Liver (tissue), 9 donors: ENCODE results near the gene SYPL1. TPM values are rescaled to one million over a fixed set of nuclear protein-coding genes. Genes with fewer than 3 reads are reported as not detected.

Experiments used
- DNase-seq: peaks from one replicate; pipeline ENCODE4 v3.0.0-alpha.2; 2017; ENCODE audit warnings: low spot score
- H3K27ac ChIP-seq, 2 donors: one replicate each; pipeline ENCODE4 v1.7.0; 2013; ENCODE audit warnings: inconsistent platforms in 2 of 2, low read length in 2 of 2, control low read depth in 1 of 2, low read depth in 1 of 2, mild to moderate bottlenecking in 1 of 2
- H3K27me3 ChIP-seq, 4 donors: one replicate each; pipeline versions ENCODE4 v1.6.1 to v1.7.0; 2013; ENCODE audit warnings: low read length in 3 of 4, inconsistent platforms in 1 of 4, mild to moderate bottlenecking in 1 of 4, moderate library complexity in 1 of 4; ENCODE audit not compliant: control insufficient read depth in 4 of 4, insufficient read depth in 4 of 4
- H3K36me3 ChIP-seq, 4 donors: one replicate each; pipeline versions ENCODE4 v1.6.1 to v1.7.0; 2013; ENCODE audit warnings: low read length in 3 of 4, mild to moderate bottlenecking in 3 of 4, low read depth in 1 of 4, moderate library complexity in 1 of 4; ENCODE audit not compliant: control insufficient read depth in 4 of 4, insufficient read depth in 3 of 4
- H3K4me1 ChIP-seq, 4 donors: one replicate each; pipeline versions ENCODE4 v1.6.1 to v1.7.0; 2013; ENCODE audit warnings: low read length in 3 of 4, mild to moderate bottlenecking in 3 of 4, moderate library complexity in 1 of 4; ENCODE audit not compliant: control insufficient read depth in 4 of 4, insufficient read depth in 4 of 4
- H3K4me3 ChIP-seq, 3 donors: one replicate each; pipeline versions ENCODE4 v1.6.1 to v1.7.0; 2013; ENCODE audit warnings: low read length in 3 of 3, control low read depth in 1 of 3, low read depth in 1 of 3, mild to moderate bottlenecking in 1 of 3
- H3K9ac ChIP-seq, 2 donors: one replicate each; pipeline ENCODE4 v1.7.0; 2013; ENCODE audit warnings: low read length in 2 of 2, mild to moderate bottlenecking in 2 of 2, moderate library complexity in 2 of 2, control low read depth in 1 of 2, low read depth in 1 of 2
- H3K9me3 ChIP-seq, 4 donors: one replicate each; pipeline versions ENCODE4 v1.6.1 to v1.7.0; 2013; ENCODE audit warnings: low read length in 3 of 4; ENCODE audit not compliant: control insufficient read depth in 4 of 4
- FOXA2 ChIP-seq: IDR thresholded peaks from 2 replicates; pipeline ENCODE4 v1.6.1; 2016; ENCODE audit warnings: antibody characterized with exemption
- GABPA ChIP-seq, 2 donors: IDR thresholded peaks in 1 of 2; conservative IDR thresholded peaks in 1 of 2; 2 replicates each; pipeline ENCODE4 v1.6.1; 2016; ENCODE audit warnings: antibody characterized with exemption in 2 of 2, mild to moderate bottlenecking in 1 of 2, moderate library complexity in 1 of 2
- HNF4A ChIP-seq, 2 donors: conservative IDR thresholded peaks; 2 replicates each; pipeline ENCODE4 v1.6.1; 2016; ENCODE audit warnings: antibody characterized with exemption in 2 of 2, mild to moderate bottlenecking in 2 of 2
- NR2F2 ChIP-seq: IDR thresholded peaks from 2 replicates; pipeline ENCODE4 v1.6.1; 2016; ENCODE audit warnings: antibody characterized with exemption
- RAD21 ChIP-seq, 2 donors: IDR thresholded peaks; 2 replicates each; pipeline ENCODE4 v1.6.1; 2016; ENCODE audit warnings: antibody characterized with exemption in 2 of 2, mild to moderate bottlenecking in 2 of 2
- RXRA ChIP-seq, 2 donors: IDR thresholded peaks; 2 replicates each; pipeline ENCODE4 v1.6.1; 2017 to 2018; ENCODE audit warnings: antibody characterized with exemption in 2 of 2, mild to moderate bottlenecking in 1 of 2
- SP1 ChIP-seq: IDR thresholded peaks from 2 replicates; pipeline ENCODE4 v1.6.1; 2018; ENCODE audit warnings: antibody characterized with exemption, mild to moderate bottlenecking
- YY1 ChIP-seq: IDR thresholded peaks from 2 replicates; pipeline ENCODE4 v1.6.1; 2016; ENCODE audit warnings: antibody characterized with exemption, mild to moderate bottlenecking
- WGBS: extraction: QIAGEN DNeasy Blood & Tissue Kit; methylation state at CpG from one replicate; pipeline ENCODE4 v1.1.7; 2013; 5-methylcytosine and 5-hydroxymethylcytosine counted together
- polyA plus RNA-seq, 2 donors: library from polyadenylated mRNA; stranded (reverse) in 1 of 2; unstranded in 1 of 2; fragments of 200-250 nt in 1 of 2; fragments of >200 nt in 1 of 2; fragmentation: Nextera tagmentation in 1 of 2; extraction: Ambion mirVana in 1 of 2; gene quantifications; one replicate each; pipeline versions ENCODE4 v1.2.1 to v1.2.3, GENCODE V29; 2013 to 2015
- total RNA-seq, 2 donors: library from RNA; depleted of rRNA; stranded (reverse); fragments of >200 nt; gene quantifications; one replicate each; pipeline ENCODE4 v1.2.3, GENCODE V29; 2014
- TF ChIP-seq, protein P1 (sequence below): IDR thresholded peaks from 2 replicates; pipeline ENCODE4 v1.6.1; 2016; ENCODE audit warnings: antibody characterized with exemption, mild to moderate bottlenecking
- TF ChIP-seq, protein P2 (sequence below): IDR thresholded peaks from 2 replicates; pipeline ENCODE4 v1.6.1; 2016; ENCODE audit warnings: antibody characterized with exemption
- TF ChIP-seq, protein P3 (sequence below): fragments of 150-350 bp; IDR thresholded peaks from 2 replicates; pipeline ENCODE4 v1.5.1; 2017; ENCODE audit warnings: improper control_type of control experiment, low read depth, low read length; ENCODE audit not compliant: missing input control
- donor health status: healthy.
- donor health status: healthy.
- donor health status: healthy.
- donor health status: healthy.
- donor health status: healthy.

SYPL1 gene
- total and polyA plus RNA-seq, 4 donors = 25.5 to 41.2 (median 28.8) TPM

DNA sequence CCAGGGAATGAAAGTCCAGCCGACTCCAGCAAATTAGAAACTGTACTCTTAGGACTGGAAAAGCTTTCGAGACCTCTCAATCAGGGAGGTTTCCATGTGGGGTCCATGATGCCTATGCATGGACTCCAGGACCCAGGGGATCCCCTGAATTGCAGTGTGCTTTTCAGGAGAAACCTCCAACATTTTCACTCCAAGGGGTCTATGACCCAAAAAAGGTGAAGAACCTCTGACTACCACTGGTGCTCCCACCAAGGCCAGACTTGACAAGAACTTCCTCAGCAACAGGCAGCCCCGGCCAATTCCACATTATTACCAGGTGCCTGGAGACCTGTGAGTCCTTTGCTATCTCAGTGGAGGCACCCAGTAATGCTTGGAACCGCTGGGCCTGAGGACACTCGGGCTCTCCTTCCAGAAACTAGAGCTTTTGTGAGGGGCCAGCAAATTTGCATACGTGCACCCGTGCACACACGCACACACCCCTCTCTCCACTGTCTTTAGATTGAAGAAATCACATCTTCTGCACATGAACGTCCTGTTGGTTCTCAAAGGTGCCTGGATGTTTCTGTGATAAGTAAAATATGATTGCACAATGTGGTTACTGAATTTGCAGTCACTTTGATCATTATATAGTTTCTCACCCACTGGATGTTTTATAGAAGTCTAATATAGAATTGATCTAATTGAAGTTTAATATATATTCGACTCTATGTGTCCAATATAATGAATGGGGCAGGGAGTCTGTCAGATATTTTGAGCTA is 54.7 kb downstream of the SYPL1 start:
- DNase-seq = no peak
- Histone ChIP-seq H3K4me3 (no peak overlapping the region), H3K9me3 (no peaks in the 10 kb centered on the region), H3K36me3 (no peaks in the 10 kb centered on the region), H3K27ac (no peak overlapping the region), H3K9ac (no peak overlapping the region), H3K4me1 (peaks cover 0 to 2% (median 0%) of the 10 kb centered on the region in 4 donors), H3K27me3 (no peaks in the 10 kb centered on the region)
- 69% methylated on average over 10 of the region's 10 CpGs for WGBS
- TF ChIP-seq NR2F2 (no peak), RXRA (IDR thresholded peaks at IDR 0.05) (no peak), YY1 (peak; percentile 47), HNF4A (conservative IDR thresholded peaks at IDR 0.05) (no peak), SP1 (no peak), RAD21 (IDR thresholded peaks at IDR 0.05) (peak in 1 of 2 donors; percentile 27)
- TF ChIP-seq, protein P1, sequence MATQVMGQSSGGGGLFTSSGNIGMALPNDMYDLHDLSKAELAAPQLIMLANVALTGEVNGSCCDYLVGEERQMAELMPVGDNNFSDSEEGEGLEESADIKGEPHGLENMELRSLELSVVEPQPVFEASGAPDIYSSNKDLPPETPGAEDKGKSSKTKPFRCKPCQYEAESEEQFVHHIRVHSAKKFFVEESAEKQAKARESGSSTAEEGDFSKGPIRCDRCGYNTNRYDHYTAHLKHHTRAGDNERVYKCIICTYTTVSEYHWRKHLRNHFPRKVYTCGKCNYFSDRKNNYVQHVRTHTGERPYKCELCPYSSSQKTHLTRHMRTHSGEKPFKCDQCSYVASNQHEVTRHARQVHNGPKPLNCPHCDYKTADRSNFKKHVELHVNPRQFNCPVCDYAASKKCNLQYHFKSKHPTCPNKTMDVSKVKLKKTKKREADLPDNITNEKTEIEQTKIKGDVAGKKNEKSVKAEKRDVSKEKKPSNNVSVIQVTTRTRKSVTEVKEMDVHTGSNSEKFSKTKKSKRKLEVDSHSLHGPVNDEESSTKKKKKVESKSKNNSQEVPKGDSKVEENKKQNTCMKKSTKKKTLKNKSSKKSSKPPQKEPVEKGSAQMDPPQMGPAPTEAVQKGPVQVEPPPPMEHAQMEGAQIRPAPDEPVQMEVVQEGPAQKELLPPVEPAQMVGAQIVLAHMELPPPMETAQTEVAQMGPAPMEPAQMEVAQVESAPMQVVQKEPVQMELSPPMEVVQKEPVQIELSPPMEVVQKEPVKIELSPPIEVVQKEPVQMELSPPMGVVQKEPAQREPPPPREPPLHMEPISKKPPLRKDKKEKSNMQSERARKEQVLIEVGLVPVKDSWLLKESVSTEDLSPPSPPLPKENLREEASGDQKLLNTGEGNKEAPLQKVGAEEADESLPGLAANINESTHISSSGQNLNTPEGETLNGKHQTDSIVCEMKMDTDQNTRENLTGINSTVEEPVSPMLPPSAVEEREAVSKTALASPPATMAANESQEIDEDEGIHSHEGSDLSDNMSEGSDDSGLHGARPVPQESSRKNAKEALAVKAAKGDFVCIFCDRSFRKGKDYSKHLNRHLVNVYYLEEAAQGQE = no peak
- TF ChIP-seq, protein P2, sequence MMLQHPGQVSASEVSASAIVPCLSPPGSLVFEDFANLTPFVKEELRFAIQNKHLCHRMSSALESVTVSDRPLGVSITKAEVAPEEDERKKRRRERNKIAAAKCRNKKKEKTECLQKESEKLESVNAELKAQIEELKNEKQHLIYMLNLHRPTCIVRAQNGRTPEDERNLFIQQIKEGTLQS = no peak

DNA sequence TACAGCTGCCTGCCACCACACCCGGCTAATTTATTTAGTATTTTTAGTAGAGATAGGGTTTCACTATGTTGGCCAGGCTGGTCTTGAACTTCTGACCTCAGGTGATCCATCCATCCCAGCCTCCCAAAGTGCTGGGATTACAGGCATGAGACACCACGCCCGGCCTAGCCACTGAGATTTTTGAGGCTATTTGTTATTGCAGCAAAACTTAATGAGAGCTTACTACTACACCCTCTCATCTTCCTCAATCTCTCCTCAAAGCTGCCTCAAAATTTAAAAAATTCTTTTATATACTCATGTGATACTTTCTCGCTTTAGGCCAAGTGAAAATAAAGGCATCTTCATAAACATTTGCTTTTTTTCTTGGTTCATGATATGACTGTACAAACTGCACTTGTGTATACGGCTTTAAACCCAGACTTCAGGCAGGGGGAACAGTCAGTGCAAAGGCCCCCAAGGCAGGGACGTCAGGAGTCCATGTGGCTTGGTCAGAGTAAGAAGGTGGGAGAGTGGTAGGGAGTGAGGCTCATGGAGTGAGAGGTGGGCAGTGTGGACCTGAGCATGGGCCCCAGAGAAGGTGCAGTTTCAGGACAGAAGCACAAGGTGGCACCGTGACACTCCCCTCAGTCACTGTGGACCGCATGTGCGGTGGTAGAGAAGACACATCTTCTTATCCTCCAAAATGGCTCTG is 55.5 kb downstream of the SYPL1 start:
- H3K36me3 ChIP-seq = no peaks in the 10 kb centered on the region
- DNase-seq = peak; percentile 63
- H3K27me3 ChIP-seq = no peaks in the 10 kb centered on the region
- TF ChIP-seq NR2F2 = no peak
- TF ChIP-seq RXRA (IDR thresholded peaks at IDR 0.05) = no peak
- TF ChIP-seq RAD21 (IDR thresholded peaks at IDR 0.05) = peak; percentile 99 to 100
- TF ChIP-seq, protein P3, sequence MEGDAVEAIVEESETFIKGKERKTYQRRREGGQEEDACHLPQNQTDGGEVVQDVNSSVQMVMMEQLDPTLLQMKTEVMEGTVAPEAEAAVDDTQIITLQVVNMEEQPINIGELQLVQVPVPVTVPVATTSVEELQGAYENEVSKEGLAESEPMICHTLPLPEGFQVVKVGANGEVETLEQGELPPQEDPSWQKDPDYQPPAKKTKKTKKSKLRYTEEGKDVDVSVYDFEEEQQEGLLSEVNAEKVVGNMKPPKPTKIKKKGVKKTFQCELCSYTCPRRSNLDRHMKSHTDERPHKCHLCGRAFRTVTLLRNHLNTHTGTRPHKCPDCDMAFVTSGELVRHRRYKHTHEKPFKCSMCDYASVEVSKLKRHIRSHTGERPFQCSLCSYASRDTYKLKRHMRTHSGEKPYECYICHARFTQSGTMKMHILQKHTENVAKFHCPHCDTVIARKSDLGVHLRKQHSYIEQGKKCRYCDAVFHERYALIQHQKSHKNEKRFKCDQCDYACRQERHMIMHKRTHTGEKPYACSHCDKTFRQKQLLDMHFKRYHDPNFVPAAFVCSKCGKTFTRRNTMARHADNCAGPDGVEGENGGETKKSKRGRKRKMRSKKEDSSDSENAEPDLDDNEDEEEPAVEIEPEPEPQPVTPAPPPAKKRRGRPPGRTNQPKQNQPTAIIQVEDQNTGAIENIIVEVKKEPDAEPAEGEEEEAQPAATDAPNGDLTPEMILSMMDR = peak; percentile 93
- no peak for TF ChIP-seq FOXA2
- peak in 1 of 2 donors; percentile 10 for TF ChIP-seq HNF4A (conservative IDR thresholded peaks at IDR 0.05)
- TF ChIP-seq YY1 = no peak
- no peak for TF ChIP-seq GABPA (IDR thresholded peaks at IDR 0.05 in 1 of 2, conservative IDR thresholded peaks at IDR 0.05 in 1 of 2)
- no peak overlapping the region for H3K9ac ChIP-seq
- no peak overlapping the region for H3K27ac ChIP-seq
- WGBS = 39% methylated on average over 9 of the region's 9 CpGs
- H3K4me3 ChIP-seq = no peak overlapping the region
- peaks cover 0 to 2% (median 0%) of the 10 kb centered on the region in 4 donors for H3K4me1 ChIP-seq
- H3K9me3 ChIP-seq = no peaks in the 10 kb centered on the region
